HG03108 (cell line): ENCODE measurements around the gene SMYD3.

ENCODE experiments used
- ATAC-seq: cut with Tn5 transposase; IDR thresholded peaks from one replicate; pipeline ENCODE4 v1.9.1; 2021; ENCODE audit warnings: moderate library complexity; ENCODE audit not compliant: unreplicated experiment

The SMYD3 gene

DNA sequence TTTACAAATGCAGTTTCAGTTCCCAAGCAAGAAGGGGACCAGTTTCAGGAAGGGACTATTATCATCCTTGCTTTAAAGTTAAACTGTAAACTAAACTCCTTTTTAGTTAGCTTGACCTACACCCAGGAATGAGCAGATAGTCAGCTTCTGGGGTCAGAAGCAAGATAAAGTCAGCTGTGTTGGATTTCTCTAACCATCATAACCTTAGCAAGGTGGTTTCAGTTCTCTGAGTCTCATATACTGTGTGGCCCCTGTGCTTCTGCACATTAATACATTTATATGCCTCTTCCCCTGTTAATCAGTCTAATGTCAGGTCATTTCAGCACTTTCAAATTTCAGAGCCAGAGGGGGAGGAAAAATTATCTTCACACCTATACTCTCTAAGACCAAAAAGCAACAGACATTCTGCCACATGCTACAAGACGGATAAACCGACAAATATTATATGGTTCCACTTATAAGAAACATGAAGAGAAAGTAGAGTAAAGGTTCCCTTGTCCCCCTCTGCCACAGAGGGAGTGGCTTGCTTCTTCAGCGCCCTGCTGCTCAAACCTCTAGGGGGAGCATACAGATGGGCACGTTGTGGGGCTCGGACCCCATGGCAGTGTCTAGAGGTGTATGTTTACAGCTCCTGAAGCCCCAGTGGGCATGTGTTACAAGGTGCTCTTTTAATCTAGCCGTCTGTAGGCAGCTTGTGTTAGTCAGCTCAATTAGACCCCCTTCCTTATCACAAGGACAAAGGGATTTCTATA is 89.1 kb downstream of the SMYD3 start:
- no peak for ATAC-seq

DNA sequence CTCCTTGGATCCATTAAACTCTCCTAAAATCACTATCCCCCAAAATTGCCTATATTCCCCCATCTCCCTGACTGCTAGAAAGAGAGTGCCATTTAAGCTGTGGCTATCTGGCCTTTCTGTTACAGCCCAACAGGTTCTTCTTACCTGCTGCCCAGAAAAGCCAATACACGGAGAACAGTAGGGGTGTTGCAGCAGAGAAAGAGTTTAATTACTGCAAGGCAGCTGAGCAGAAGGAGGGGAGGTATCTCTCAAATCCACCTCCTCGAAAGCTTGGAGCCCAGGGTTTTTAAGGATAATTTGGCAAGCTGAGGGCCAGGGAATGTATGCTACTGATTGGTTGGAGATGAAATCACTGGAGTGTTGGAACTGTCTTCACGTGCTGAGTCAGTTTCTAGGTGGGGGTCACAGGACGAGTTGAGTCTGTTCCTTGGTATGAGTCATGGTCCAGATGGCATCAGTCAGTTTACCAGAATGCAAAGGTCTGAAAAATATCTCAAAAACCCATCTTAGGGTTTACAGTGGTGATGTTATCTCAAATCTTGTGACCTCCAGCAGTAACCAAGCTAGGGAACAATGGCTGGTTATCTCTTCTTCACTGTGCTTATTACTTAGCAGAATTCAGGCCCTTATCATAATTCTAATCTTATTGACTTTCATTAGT is 89.8 kb downstream of the SMYD3 start:
- no peak for ATAC-seq

DNA sequence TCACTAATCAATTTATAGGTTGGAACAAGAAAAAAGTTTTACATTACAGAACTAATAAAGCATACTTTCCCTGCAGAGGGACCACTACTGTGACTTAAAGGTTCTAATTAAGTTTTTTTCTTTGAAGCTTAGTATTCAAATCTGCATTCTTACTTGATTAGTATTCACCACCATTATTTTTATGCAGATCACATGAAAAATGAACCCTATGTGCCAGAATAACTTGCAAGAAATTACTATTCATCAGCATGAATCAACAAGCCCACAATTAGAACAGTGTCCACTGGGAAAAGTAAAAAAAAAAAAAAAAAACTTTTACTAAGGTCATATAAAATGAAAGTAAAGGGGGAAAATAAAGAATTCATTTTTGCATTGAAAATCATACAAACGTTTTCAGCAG is 90.8 kb downstream of the SMYD3 start:
- ATAC-seq = no peak

DNA sequence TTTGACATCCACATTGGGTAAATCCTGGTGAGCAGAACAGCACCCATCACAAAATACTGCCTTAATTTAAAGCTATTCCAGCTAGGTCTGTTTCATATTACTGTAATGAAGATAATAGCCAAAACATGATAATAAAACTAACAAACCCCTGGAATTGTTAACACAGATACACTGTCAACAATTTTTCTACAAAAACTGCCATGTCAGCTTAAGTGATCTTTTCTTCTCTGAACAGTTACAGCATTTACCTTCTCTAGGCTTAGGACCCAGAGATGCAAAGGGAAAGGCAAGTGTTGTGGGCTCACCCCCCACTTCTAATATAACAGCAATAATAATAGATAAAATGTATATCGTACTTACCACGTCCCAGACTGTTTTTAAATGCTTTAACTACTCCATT is 92.1 kb downstream of the SMYD3 start:
- no peak for ATAC-seq

DNA sequence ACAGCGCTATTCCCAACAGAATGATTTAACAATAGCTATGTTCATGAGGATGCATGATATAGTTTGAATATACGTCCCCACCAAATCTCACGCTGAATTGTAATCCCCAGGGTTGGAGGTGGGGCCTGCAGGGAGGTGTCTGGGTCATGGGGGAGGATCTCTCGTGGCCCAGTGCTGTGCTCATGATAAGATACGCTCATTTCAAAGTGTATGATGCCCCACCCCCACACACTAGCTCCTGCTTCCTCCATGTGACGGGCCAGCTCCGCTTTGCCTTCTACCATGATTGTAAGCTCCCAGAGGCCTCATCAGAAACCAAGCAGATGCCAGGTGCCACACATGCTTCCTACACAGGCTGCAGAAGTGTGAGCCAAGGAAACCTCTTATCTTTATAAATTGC is 93.6 kb downstream of the SMYD3 start:
- no peak for ATAC-seq

DNA sequence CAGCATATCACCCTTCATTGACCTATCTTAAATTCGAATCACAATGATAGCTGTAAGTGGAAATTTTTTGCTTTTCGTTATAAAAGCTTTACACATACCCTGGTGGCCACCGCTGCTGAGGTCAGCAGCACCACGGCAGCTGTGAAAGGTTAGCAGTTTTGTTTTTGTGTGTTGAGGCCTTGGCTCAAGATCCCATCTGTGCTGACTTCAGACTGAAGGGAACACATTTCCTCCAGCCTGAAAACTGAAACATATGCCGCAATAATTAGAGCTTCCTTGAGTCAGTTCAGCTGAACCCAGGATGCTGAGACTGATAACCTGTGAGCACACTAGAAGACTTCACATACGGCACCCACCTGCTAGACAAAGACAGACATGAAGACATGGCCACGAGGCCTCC is 103.0 kb downstream of the SMYD3 start:
- ATAC-seq = no peak

DNA sequence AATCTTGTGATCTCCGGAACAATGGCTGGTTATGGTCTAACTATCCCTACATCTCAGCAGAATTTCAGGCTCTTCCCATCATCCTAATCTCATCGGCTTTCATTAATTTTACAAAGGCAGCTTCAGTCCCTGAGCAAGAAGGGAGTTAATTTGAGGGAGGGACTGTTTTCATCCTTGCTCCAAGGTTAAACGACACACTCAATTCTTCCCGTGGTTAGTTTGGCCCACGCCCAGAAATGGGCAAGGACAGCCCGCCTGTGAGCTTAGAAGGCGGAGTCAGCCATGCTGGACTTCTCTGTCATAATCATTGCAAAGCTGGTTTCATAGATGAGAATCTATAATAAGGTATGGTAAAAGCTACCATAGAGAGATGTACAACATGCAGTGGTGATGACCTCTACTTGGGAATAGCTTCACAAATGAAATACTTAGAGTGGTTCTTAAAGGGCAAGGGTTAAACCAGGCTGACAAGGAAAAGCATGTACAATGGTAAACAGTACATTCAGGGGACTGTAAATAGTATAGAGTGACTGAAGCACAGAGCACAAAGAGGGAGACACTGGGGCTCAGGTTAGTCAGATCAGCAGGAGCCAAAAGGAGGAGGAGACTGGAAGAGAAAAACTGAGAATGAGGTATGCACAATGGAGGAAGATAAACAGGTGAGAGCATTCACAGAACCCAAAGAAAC is 108.8 kb downstream of the SMYD3 start:
- no peak for ATAC-seq

DNA sequence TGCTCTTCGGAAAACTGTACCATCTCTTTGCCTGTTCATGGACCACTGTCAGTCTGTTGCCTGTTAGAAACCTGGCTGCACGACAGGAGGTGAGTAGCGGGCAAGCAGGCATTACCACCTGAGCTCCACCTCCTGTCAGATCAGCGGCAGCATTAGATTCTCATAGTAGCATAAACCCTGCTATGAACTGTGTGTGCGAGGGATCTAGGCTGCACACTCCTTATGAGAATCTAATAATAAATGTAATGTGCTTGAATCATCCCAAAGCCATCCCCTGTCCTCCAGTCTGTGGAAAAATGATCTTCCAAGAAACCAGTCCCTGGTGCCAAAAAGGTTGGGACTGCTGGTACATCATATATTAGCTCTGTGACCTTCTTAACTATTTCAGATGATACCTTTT is 110.0 kb downstream of the SMYD3 start:
- no peak for ATAC-seq

DNA sequence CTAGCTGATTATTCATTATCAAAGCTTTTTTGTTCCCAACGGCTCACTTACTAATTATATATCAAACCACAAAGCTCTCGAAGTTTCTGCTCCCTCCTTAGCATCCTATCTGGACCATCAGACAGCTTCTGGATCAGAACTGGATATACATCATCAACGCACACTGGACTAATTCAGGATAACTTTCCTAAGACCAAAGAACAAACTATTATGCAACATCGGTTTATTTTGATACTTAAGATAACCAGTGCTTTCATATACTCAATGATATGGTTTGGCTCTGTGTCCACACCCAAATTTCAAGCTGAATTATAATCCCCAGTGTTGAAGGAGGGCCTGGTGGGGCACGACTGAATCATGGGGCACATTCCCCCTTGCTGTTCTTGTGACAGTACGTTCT is 110.8 kb downstream of the SMYD3 start:
- ATAC-seq = no peak

DNA sequence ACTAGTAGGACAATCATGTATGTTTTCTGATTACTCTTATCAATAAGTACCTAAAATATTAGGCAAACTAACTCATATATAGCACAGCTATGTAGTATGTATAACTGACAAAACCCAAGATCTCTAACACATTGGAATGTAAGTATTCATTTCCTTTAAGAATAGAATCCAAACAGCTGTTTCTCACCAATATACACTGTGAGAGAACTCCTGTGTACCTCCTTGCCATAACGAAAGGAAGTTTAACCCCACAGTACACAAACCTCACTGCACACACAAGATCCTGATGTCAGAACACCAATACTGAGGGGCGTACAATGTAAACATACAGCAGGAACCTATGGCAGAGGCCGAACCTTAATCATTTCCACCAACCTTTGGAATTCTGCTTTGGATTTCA is 113.0 kb downstream of the SMYD3 start:
- no peak for ATAC-seq

DNA sequence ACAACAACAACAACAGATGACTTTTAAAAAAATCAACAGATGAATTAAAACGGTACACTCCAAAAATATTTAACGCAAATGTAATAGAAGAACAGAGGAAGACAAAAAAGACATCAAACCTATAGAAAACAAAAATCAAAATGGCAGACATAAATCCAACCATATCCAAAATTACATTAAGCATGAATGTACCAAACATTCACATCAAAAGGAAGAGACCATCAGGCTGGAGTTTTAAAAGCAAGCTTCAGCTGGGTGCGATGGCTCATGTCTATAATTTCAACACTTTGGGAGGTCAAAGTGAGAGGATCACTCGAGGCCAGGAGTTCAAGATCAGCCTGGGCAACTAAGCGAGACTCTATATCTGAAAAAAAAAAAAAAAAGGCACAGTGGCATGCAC is 116.2 kb downstream of the SMYD3 start:
- ATAC-seq = no peak

DNA sequence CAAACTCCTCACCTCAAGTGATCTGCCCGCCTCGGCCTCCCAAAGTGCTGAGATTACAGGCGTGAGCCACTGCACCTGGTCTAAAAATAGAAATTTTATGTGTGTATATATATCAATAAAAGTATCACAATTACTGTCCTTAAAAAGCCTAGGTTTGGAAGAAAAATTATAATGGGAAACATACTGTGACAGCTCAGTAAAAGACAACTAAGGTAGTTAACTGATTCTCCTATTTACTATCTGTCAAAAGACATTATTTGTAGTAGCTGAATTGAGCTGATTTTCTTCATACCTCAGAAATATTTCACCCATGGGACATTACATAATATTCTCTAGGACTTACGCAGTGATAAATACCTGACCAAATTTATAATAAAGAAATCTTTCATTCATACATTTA is 122.5 kb downstream of the SMYD3 start:
- no peak for ATAC-seq

DNA sequence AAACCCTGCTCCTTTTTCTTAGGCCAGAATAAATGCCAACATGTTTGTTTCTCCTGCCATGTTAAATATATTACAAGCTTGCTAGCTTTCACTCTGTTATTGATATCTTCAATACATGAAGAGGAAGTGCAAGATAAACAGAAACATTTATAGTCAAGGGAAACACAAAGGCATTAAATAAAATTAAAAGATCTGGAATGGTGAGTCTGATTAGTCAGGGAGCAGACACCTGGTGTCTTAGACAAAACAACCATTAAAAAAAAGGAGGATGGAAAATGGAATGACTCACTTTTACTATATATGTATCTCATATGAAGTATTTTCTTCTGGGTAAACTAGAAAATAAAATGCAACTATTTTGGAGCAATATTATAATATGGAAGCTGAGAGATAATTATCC is 123.3 kb downstream of the SMYD3 start:
- no peak for ATAC-seq

DNA sequence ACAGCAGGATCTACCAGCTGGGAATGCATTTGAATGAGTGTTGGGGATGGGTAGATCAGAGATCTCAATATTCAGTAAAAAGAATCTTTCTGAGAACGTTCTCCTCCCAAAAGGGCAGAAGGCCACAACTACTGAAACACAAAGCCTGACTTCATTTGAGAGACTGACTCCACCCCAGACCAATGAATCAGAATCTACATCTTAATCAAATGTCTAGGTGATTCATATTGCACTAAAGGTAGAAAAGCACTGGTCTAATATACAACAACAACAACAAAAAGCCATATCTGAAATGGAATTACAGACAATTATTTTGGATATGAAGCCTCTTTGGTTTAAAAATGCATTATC is 123.9 kb downstream of the SMYD3 start:
- no peak for ATAC-seq

DNA sequence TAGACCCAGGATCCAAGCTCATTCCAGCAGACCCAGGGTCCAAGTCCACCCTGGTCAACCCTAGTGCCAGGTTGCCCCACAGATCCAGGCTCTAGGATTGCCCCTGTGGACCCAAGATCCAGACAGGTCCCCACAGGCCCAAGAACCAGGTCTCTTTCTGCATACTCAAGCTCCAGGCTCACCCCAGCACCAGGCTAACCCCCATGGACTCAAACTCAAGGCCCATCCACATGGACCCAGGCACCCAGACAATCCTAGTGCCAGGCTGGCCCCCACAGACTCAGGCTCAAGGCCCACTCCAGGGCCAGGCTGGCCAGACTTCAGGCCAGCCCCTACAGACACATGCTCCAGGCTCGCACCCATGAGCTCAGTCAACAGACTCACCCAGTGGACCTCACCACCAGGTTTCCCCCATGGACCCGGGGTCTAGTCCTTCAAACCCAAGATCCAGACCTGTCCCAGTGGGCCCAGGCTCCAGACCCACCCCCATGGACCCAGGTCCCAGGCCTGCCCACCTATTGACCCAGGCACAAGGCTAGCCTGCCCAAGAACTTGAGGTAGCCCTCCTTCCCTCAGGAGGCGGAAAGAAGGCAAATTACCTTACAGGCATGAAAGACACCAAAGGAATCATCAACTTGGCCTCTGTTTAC is 124.4 kb downstream of the SMYD3 start:
- no peak for ATAC-seq

DNA sequence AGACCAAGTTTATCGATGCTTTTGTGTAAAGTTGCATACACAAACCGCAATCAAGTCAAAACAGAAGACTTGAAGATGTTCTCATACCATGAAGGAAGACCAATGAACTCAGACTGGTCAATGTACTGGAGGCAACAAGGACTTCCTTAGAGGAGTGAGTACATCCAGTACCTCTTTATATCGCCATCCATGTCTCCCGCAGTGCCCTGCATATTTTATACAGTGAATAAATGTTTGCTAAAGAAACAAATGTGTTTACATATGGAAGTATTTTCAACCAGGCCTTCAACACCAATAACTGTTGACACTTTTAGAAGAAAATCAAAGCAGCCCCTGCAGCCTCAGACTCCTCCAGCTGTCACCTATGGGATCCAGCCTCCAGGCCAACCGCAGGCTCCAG is 125.6 kb downstream of the SMYD3 start:
- no peak for ATAC-seq

DNA sequence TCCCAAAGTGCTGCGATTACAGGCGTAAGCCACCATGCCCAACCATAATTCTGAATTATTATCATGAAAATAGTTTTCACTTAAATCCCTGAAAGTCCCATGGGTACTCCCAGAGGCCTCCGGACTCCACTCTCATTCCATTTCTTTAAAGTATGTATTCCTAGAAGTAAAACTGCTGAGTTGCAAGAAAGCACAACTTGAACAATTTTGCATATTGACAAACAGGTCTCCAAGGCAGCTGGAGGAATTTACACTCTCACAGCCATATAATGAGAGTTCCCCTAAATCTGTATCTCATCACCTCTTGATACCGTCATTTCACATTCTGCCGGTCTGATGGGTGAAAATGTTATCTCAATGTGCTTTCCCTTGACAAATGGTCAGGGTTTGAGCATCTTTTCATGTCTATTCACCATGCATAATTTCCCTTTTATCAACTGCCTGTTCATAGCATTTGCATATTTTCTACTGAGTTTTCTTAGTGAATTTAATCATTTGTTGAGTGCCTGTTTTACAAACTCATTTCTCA is 129.4 kb downstream of the SMYD3 start:
- no peak for ATAC-seq

DNA sequence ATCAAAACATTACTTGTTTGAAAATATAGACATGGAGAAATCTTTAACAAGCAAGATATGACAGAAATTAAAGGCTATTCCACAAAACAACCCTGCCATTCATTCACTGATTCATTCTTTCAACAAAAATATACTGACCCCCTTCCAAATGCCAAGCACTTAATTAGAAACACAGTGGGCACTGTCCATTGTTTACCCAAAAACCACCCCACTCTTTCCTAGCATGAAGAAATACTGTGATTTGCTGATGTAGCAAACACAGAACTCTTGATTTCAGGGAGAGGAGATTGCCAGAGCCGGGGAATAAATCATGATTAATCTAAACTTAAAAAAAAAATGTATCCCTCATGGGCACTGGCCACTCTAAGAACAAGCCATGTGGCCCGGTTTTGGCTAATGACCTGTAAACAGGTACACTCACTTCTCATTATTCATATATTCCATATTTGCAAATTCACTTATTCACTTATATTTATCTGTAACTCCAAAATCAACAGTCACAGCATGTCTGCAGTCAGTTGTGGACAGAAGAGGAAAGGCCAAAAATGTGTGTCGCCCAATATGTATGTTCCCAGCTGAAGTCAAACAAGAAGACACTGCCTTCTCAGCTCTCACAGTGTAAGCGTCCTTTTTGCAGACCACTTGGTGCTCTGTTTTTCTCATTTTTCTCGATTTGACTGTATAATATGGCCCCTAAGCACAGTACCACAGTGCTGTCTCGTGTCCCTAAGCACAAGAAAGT is 133.1 kb downstream of the SMYD3 start:
- no peak for ATAC-seq

DNA sequence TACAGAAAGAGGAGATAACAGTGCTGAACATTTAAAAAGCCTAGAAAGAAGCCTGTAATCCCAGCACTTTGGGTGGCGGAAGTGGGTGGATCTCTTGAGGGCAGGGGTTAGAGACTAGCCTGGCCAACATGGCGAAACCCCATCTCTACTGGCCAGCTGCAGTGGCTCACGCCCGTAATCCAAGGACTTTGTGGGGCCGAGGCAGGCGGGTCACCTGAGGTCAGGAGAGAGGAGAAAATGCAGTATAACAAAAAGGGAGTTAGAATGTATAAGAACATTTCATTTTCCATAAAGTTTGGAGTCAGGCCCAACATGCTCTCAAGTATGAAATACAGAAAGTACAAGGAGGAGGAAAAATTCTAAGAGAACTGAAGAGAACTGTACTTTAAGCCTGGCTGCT is 134.5 kb downstream of the SMYD3 start:
- no peak for ATAC-seq

DNA sequence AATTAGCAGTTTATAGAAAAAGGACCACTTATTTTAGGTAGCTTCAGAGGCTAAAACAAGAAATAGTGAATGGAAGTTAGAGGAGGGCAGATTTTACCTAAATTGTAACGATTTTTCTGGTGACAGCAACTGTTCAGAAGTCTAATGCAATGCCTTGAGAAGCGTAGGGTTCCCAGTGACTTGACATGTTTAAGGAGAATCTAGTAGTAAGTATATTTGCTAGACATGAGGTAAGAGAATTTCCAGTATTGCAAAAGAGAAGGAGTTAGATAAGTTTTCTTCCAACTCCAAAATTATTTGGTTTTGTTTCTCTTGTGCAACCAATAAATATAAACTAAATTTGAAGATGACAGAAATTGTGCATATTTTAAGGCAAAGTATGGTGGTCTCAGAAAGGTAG is 140.0 kb downstream of the SMYD3 start:
- ATAC-seq = no peak

DNA sequence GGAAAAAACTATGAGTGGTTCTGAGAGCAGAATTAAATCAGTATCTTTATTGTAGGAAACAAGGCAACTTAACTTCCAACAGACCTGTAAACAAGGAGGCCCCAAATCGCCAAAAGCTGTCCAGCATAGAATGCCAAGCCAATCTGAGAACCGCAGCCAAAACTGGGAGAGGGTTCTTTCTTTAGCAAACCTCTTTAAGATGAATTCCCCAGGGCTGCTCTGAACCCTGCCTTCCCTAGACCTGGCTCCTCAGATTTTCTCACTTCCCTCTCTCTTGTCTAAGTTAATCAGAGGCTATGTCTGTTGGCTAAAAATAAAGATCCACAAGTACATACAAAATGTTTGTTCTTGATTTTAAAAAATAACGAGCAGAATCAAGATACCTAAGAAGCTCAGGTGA is 141.4 kb downstream of the SMYD3 start:
- ATAC-seq = no peak
